GM19452 (cell line): ENCODE data around the gene CCDC60.

Experiments used
- ATAC-seq: cut with Tn5 transposase; IDR thresholded peaks from one replicate; pipeline ENCODE4 v1.9.1; 2021; ENCODE audit not compliant: unreplicated experiment

Gene CCDC60

DNA sequence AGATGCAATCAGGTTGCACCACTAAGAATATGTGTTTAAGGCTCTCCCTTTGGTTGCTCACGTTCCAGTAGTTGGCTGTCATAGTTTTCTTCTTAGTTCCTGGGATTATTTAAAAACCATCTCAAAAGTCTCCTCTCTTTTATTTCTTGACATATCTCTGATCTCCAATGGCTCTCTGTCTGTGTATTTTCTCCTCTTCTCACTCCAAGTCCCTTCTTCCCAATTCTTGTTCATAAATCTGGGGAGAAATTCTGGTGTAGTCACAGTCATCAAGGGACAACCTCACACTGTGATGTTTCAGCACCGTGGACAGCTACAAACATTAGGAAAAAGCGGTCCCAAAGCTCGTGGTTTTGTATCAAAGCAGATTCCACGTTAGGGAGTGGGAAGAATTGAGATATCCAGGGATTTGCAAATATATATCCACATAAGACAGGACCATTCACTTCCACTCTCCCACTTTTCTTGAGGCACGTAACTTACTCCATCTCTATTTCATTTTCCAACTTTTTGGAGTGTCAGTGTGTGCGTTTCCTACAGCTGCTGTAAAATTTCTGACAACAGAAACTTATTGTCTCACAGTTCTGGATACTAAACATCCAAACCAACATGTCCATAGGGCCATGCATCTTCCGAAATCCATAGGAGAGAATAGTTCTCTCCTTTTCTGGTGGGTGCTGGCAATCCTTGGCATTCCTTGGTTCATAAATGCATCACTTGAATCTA is 178.4 kb downstream of the CCDC60 start:
- no peak for ATAC-seq

DNA sequence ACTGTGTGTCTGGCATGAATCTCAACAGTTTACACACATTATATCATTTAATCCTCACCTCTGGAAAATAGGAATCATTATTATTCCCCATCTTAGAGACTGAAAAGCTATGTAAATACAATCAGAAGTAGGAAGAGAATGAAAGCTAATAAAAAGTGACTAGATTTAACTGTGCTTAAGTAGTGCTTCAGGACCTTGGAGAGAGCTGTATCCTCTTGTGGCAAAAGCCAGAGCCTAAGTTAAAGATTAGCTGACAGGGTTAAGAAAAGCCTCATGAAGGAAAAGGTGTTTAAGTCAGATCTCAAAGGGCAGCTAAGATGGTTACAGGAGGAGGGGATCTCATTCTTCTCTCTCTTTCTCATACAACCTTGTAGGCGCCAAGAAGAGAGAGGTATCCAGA is 193.7 kb downstream of the CCDC60 start:
- no peak for ATAC-seq

- ATAC-seq: no peak
Observed at GRCh38 chr12:119540476-119540875, 205.9 kb downstream of the CCDC60 start.

DNA sequence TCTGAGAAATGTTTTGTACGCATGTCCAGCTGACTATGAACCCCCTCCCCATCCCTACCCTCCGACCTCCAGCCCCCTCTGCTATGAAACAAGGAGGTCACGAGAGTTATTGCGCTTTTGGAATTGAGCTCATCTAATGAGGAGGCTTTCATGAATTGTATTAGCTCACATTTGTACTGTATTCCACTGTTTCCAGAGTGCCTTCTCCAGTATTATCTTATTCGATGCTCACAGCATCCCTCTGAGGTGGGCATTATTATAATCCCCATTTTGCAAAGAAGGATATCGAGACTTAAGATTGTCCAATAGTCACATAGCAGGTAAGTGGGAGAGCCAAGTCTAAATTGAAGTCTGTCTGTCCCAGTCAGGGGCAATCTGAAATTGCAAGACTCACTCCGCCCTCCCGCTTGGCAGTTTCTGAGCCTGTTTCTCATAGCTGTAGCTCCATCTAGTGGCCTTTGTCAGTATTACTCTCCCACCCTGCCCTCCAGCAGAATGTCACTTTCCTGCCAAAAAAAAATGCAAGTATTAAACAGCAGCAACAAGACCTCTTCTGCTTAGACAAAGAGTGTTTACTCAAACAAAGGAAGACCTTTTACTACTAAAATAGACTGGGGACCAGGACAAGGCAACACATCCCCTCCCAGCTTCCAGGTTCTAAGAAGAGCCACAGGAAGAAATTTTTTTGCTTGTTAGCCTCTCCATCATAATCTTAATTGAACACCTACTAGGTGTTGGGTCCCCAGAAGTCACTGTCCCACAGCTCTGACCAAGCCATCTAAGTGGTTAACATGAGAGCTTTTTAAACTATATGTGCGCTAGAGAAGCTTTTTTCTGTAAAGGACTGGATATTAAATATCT is 210.5 kb downstream of the CCDC60 start:
- no peak for ATAC-seq

DNA sequence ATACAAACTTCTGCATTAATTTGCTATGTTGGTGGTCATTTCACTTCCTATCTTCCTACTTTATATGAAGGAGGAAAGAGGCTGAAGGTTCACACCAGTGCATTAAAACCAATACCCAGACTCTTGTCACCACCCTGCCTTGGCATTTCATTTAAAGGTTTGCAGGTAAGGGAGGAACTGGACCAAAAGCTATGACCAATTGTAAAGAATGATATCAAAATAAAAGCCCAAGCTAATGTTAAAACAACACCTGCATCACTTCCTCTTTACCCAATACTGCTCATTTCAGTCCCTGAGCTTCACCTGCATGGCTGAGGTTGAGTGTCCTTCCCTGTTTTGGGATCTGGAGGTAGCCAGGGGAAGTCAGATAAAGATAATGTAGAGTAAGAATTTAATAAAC is 211.8 kb downstream of the CCDC60 start:
- ATAC-seq: no peak

GRCh38 chr12:119547001-119547400 is 212.5 kb downstream of the CCDC60 start:
- ATAC-seq: no peak

GRCh38 chr12:119556854-119557253 is 222.3 kb downstream of the CCDC60 start:
- no peak for ATAC-seq

- ATAC-seq: no peak
Observed at GRCh38 chr12:119565404-119565803, 230.9 kb downstream of the CCDC60 start.

DNA sequence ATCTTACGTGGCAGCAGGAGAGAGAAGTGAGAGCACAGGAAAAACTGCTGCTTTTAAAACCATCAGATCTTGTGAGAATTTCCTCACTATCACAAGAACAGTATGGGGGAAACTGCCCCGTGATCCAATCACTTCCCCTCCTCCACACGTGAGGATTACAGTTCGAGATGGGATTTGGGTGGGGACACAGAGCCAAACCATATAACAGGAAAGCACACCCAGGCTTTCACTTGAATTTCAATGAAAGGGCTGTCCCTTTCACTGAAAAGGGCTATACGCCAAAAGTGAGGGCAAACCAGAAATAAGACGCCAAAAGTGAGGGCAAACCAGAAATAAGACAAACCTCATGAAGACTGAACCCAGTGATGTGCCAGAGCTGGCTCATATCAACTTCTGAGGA is 236.2 kb downstream of the CCDC60 start:
- ATAC-seq: no peak

DNA sequence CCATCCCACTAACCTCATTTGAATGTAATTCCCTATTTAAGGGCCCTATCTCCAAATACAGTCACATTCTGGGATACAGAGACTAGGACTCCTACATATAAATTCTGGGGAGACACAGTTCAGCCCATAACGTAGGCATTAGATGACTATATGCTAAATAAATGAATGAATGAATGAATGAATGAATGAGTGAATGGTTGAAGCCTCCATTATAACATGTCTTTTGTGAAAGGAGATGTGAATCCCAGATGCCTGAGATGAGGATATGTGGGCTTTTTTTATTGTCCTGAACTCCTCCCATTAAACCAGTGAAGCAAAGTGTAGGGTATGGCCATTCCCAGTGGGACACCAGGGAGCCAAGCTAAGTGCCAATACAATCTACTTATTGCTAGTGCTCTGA is 238.6 kb downstream of the CCDC60 start:
- ATAC-seq: no peak

DNA sequence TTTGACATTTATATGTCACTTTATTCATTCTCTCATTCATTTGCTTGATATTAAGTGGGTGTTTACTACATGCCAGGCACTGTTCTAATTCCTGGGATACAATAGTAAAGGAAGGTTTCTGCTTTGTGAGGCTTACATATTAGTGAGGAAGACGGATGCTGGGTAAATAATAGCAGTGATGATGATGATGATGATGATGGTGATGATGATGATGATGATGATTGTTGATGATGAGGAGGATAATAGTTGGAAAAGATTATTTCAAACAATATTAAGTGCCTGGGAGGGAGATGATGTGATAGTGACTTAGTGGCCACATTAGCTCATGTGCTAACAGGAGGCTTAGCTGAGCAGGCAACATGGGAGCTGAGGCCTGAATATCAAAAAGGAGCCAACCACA is 239.7 kb downstream of the CCDC60 start:
- ATAC-seq: no peak

GRCh38 chr12:119576118-119576810 is 241.7 kb downstream of the CCDC60 start:
- no peak for ATAC-seq

DNA sequence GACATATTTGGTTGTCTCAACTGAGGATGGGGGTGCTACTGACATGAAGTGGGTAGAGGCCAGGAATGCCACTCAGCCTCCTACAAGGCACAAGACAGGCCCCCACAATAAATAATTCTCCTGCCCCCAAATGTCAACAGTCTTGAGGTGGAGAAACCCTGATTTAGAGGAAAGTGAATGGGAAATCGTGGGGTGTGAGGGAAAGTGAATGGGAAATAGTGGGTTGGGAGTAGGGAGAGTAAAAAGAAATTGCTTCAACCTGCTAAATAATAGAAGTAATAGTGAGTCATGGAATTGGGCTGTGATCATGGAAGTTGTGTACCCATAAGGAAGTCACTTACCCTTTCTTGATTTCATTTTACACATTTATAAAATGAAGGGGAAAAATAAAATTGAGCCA is 242.4 kb downstream of the CCDC60 start:
- no peak for ATAC-seq

- ATAC-seq: no peak
Observed at GRCh38 chr12:119578112-119578511, 243.6 kb downstream of the CCDC60 start.

DNA sequence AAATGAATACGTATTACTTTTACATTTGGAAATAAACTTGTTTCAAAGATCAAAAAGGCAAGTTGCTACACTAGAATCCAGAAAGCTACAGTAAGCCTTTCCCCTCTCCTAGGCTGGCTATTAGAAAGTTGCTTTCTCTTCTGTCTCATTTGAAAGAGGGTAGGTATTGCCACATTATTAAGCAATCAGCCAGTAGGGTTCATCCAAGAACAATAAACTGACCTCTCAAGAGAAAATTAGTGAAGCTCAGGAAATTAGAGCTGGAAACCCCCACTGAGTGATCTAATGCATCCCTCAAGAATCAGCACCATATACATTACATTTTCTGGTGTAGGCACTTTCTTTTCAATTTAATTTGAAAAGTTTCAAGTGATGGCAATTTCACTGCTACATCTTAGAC is 254.6 kb downstream of the CCDC60 start:
- no peak for ATAC-seq

DNA sequence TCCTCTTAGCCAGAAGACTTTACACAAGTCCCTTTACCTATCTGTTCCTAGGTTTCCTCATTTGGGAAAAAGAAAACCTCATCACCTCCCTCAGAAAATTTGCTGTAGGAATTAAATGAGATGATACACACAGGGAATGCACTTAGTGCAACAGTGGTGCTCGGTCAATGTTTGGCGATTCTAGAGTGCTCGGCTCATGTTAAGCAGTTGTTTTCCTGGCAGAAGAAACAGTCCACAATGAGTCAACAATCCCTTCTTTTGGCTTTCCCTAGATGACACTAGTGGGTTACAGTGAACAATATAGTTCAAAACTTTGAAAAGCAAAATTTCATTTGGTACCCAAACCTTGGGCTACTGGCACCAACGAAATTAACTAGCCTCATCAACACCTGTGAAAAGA is 255.1 kb downstream of the CCDC60 start:
- no peak for ATAC-seq
